Stimulated activated naive CD8-positive, alpha-beta T cell treated with anti-CD3 and anti-CD28 coated beads, Interleukin-15, Interleukin-2, amounts not matched to agents 100 ng/mL and 50 ng/mL, for 24 hours (primary cell): ENCODE results near the gene DUOX2.
A peak's percentile ranks its signal among the peaks of the same experiment; 100 is the strongest.
"Not testable (repeated sequence)": the region's sequence is repeated elsewhere in the genome, so short reads cannot be mapped to it uniquely, and the experiment has no call there.

Experiments
- H3K27ac Mint-ChIP-seq: one replicate; pipeline ENCODE4 v1.8.0; 2021; ENCODE audit warnings: mild to moderate bottlenecking, mixed read lengths
- H3K27me3 Mint-ChIP-seq: one replicate; pipeline ENCODE4 v1.8.0; 2021; ENCODE audit warnings: mixed read lengths
- H3K36me3 Mint-ChIP-seq: one replicate; pipeline ENCODE4 v1.8.0; 2021; ENCODE audit warnings: low read depth, mixed read lengths
- H3K4me1 Mint-ChIP-seq: one replicate; pipeline ENCODE4 v1.8.0; 2021; ENCODE audit warnings: low read depth, mixed read lengths
- H3K4me3 Mint-ChIP-seq: one replicate; pipeline ENCODE4 v1.8.0; 2021; ENCODE audit warnings: mild to moderate bottlenecking, mixed read lengths
- H3K9me3 Mint-ChIP-seq: one replicate; pipeline ENCODE4 v1.8.0; 2021; ENCODE audit warnings: mixed read lengths

The DUOX2 gene

GRCh38 chr15:45048794-45049631 is 65.0 kb downstream of the DUOX2 start:
- Mint-ChIP-seq H3K9me3 (peaks cover 8% of the 10 kb centered on the region), H3K27ac (peak overlapping the region; percentile 69), H3K27me3 (no peaks in the 10 kb centered on the region), H3K4me1 (no peaks in the 10 kb centered on the region), H3K36me3 (peaks cover 68% of the 10 kb centered on the region), H3K4me3 (no peak overlapping the region)

DNA sequence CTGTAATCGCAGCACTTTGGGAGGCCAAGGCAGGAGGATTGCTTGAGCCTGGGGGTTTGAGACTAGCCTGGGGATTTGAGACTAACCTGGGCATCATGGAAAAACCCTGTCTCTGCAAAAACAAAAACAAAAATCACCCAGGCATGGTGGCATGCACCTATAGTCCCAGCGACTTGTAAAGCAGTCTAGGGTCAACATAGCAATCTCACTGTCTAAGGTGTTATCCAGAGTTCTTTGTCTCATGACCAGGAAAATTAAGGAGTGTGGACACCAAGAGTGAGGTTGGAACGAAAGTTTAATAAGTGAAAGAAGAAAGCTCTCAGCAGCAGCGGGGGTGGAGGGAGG is 65.6 kb downstream of the DUOX2 start:
- H3K4me3 Mint-ChIP-seq, H3K9me3 Mint-ChIP-seq, H3K27ac Mint-ChIP-seq, H3K27me3 Mint-ChIP-seq, H3K4me1 Mint-ChIP-seq: not testable (repeated sequence)
- peaks cover 68% of the 10 kb centered on the region for H3K36me3 Mint-ChIP-seq

GRCh38 chr15:45044270-45044669 is 69.7 kb downstream of the DUOX2 start:
- not testable (repeated sequence) for H3K27me3 Mint-ChIP-seq, H3K9me3 Mint-ChIP-seq, H3K4me3 Mint-ChIP-seq, H3K27ac Mint-ChIP-seq, H3K4me1 Mint-ChIP-seq
- H3K36me3 Mint-ChIP-seq, result peaks cover 38% of the 10 kb centered on the region

GRCh38 chr15:45042859-45043258 is 71.1 kb downstream of the DUOX2 start:
- H3K36me3 Mint-ChIP-seq, result peaks cover 23% of the 10 kb centered on the region
- not testable (repeated sequence) for H3K4me3 Mint-ChIP-seq, H3K9me3 Mint-ChIP-seq, H3K27ac Mint-ChIP-seq, H3K27me3 Mint-ChIP-seq, H3K4me1 Mint-ChIP-seq
